Upper lobe of right lung (tissue), 1 donor: Measurements from ENCODE around the gene NEU4. TPM values are rescaled to one million over a fixed set of nuclear protein-coding genes. Genes with fewer than 3 reads are reported as not detected.
"Not testable (repeated sequence)": the region's sequence is repeated elsewhere in the genome, so short reads cannot be mapped to it uniquely, and the experiment has no call there.

Source experiments
- ATAC-seq: fragments of 200-7000 bp; cut with Tn5 transposase; one replicate; pipeline ENCODE4 v1.9.1; 2020; ENCODE audit warnings: mild to moderate bottlenecking, moderate library complexity
- DNase-seq: peaks from one replicate; pipeline ENCODE4 v3.0.0-alpha.2; 2020
- H3K27ac ChIP-seq: fragments of 200-600 bp; one replicate; pipeline ENCODE4 v1.8.0; 2022
- H3K27me3 ChIP-seq: fragments of 200-600 bp; one replicate; pipeline ENCODE4 v1.8.0; 2022; ENCODE audit warnings: mild to moderate bottlenecking
- H3K36me3 ChIP-seq: fragments of 200-600 bp; one replicate; pipeline ENCODE4 v1.8.0; 2022
- H3K4me1 ChIP-seq: fragments of 200-600 bp; one replicate; pipeline ENCODE4 v1.8.0; 2022
- H3K4me3 ChIP-seq: fragments of 200-600 bp; one replicate; pipeline ENCODE4 v1.8.0; 2022; ENCODE audit warnings: mild to moderate bottlenecking
- H3K9me3 ChIP-seq: fragments of 200-600 bp; one replicate; pipeline ENCODE4 v1.8.0; 2022
- intact Hi-C: fragments of 100-400 bp; cut with DNase I; formaldehyde crosslinking; loops from one replicate; pipeline ENCODE4 v1.11.0; 2022
- total RNA-seq: library from RNA; stranded (reverse); fragmentation: NEBNext Ultra II Directional; extraction: Animal tissue kit (Norgen Biotek cat#: 25700); gene quantifications from one replicate; pipeline ENCODE4 v1.2.1, GENCODE V29; 2021
- TF ChIP-seq, protein P1 (sequence below): fragments of 200-600 bp; IDR thresholded peaks from one replicate; pipeline ENCODE4 v1.8.0; 2022; ENCODE audit warnings: antibody characterized with exemption
- donor health status: DM: no; HTN: yes; CAD: no; lungs with severe emphysema.

The NEU4 gene
- total RNA-seq, 1 donor from 2014 or later: 0.23 TPM

GRCh38 chr2:241801611-241802420, 7.2 kb upstream of the NEU4 start:
- Histone ChIP-seq H3K4me3 (no peak overlapping the region), H3K9me3 (no peaks in the 10 kb centered on the region), H3K27me3 (peaks cover 25% of the 10 kb centered on the region), H3K36me3 (no peaks in the 10 kb centered on the region), H3K27ac (no peak overlapping the region), H3K4me1 (peaks cover 6% of the 10 kb centered on the region)
- DNase-seq (no peak), ATAC-seq (no peak)
- intact Hi-C loops: no loop called here
- TF ChIP-seq, protein P1, sequence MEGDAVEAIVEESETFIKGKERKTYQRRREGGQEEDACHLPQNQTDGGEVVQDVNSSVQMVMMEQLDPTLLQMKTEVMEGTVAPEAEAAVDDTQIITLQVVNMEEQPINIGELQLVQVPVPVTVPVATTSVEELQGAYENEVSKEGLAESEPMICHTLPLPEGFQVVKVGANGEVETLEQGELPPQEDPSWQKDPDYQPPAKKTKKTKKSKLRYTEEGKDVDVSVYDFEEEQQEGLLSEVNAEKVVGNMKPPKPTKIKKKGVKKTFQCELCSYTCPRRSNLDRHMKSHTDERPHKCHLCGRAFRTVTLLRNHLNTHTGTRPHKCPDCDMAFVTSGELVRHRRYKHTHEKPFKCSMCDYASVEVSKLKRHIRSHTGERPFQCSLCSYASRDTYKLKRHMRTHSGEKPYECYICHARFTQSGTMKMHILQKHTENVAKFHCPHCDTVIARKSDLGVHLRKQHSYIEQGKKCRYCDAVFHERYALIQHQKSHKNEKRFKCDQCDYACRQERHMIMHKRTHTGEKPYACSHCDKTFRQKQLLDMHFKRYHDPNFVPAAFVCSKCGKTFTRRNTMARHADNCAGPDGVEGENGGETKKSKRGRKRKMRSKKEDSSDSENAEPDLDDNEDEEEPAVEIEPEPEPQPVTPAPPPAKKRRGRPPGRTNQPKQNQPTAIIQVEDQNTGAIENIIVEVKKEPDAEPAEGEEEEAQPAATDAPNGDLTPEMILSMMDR: no peak

GRCh38 chr2:241802421-241803318, 6.3 kb upstream of the NEU4 start:
- Histone ChIP-seq H3K27me3 (peaks cover 25% of the 10 kb centered on the region), H3K27ac (no peak overlapping the region), H3K9me3 (no peaks in the 10 kb centered on the region), H3K4me3 (no peak overlapping the region), H3K36me3 (no peaks in the 10 kb centered on the region), H3K4me1 (peaks cover 6% of the 10 kb centered on the region)
- ATAC-seq: no peak
- peak; percentile 57 for DNase-seq
- TF ChIP-seq, protein P1: no peak
- intact Hi-C loops: no loop called here

- Histone ChIP-seq H3K9me3 (no peaks in the 10 kb centered on the region), H3K4me3 (peak overlapping the region; percentile 41), H3K27ac (no peak overlapping the region), H3K27me3 (peaks cover 25% of the 10 kb centered on the region), H3K4me1 (peaks cover 6% of the 10 kb centered on the region), H3K36me3 (no peaks in the 10 kb centered on the region)
- ATAC-seq: peak; percentile 24
- intact Hi-C loops: no loop called here
- TF ChIP-seq, protein P1: no peak
- peak; percentile 67 for DNase-seq
Observed at GRCh38 chr2:241803387-241804325, 5.3 kb upstream of the NEU4 start.

DNA sequence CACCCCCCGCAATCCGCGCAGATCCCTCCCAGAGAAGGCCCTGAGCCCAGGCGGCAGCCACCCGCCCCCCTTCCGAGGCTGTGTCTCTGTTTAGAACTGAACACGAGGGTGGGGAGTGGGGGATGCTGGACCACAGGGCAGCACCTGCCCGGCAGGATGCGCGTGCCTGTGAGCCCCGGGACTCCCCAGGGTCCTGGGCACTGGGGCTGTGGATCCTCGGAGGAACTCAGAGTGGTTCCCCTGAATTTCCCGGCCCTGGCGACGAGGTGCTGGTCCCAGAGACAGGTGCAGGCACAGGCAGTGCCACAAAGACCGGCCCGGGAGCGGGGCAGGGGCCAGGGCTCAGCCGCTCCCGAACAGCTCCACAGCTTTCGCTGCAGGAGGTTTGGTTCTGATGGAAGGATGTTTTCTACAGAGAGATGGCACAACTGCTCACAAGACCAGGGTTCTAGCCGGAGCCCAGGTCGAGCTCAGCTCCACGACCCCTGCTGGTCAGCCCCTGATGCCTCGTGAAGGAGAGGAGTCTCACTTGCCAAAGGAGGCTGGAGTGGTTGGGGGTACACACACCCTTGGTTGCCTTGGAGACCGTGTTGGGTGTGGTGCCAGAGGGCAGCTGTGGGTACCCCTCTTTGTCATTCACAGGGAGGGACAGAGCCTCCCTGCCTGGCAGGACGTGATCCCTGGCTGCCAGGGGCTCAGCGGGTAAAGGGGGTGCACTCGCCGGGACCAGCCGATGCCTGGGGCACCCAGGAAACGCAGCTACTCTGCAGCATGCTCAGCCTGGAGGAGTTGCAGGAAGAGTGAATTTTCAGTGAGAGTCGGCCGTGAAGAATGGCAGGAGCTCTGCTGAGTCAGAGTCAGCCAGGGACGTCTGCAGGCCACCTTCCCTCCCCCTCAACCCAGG, 4.4 kb upstream of the NEU4 start:
- H3K4me3 ChIP-seq: peak overlapping the region; percentile 41
- ATAC-seq: peak; percentile 7

GRCh38 chr2:241806217-241806616, 2.8 kb upstream of the NEU4 start:
- H3K27ac ChIP-seq, H3K9me3 ChIP-seq, DNase-seq, H3K4me3 ChIP-seq, ATAC-seq, H3K36me3 ChIP-seq, intact Hi-C loops, H3K4me1 ChIP-seq: not testable (repeated sequence)
- H3K27me3 ChIP-seq: peaks cover 25% of the 10 kb centered on the region

More for the DNA sequence above, 4.4 kb upstream of the NEU4 start:
- no peaks in the 10 kb centered on the region for H3K9me3 ChIP-seq
- no peaks in the 10 kb centered on the region for H3K36me3 ChIP-seq
- intact Hi-C loops: no loop called here
- H3K4me1 ChIP-seq: peaks cover 6% of the 10 kb centered on the region
- H3K27ac ChIP-seq: no peak overlapping the region
- DNase-seq: peak; percentile 61
- TF ChIP-seq, protein P1: no peak
- H3K27me3 ChIP-seq: peaks cover 25% of the 10 kb centered on the region
